NCI-H2171 treated with DMSO at 0.1 percent for 48 hours (cell line): ENCODE measurements around the gene SLC16A1.

Source experiments
- DNase-seq: peaks from one replicate; lab custom pipeline; 2025; lab: John Stamatoyannopoulos, UW

Gene SLC16A1

GRCh38 chr1:112882271-112882744, 73.7 kb downstream of the SLC16A1 start:
- DNase-seq, result no peak

DNA sequence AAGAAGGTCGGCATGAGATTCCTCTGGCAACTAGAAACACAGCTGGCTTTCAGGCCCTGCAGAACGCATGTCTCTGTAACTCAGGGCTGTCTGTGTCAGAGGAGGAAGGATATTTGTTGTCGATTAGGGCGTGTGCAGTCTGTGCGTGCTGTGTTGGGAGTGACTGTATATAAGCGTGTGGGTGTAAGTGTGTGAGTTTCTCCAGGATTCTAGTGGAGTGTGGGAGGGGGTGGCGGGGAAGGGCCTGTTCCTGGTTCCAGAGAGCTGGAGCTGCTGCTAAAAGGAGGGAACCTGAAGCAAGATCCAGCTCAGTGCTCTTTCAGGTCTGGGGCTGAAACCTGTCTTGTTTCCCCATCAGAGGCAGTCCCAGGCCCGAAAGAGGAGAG, 74.3 kb downstream of the SLC16A1 start:
- DNase-seq, result no peak

GRCh38 chr1:112879834-112880233, 76.2 kb downstream of the SLC16A1 start:
- DNase-seq, result no peak

DNA sequence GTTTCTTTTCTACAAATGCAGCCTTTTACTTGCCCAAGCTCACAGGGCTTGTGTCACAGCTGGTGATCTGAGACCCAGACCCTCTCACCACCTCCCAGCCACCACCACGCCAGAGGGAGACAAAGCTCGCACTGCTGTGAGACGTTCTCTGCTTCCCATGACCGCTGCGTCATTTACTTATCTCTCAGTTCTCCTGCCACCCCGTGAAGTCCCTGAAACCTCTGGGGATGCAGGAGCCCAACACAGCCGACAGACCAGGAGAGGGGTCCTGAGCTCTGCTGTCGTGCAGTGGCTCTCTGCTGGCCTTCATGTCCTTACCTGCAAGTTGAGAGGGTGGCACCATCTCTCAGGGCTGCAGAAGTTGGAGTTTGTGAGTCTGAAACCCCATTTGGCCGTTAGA, 77.7 kb downstream of the SLC16A1 start:
- DNase-seq, result no peak

- peak; percentile 33 for DNase-seq
These were observed 78.2 kb downstream of the SLC16A1 start for GRCh38 chr1:112877750-112878149.

- no peak for DNase-seq
These were observed 79.7 kb downstream of the SLC16A1 start for GRCh38 chr1:112876315-112876714.

GRCh38 chr1:112872551-112872962, 83.4 kb downstream of the SLC16A1 start:
- DNase-seq, result no peak

- no peak for DNase-seq
These were observed 84.9 kb downstream of the SLC16A1 start for GRCh38 chr1:112870887-112871646.

- DNase-seq, result no peak
These were observed 86.1 kb downstream of the SLC16A1 start for GRCh38 chr1:112869895-112870294.

GRCh38 chr1:112868191-112868590, 87.8 kb downstream of the SLC16A1 start:
- no peak for DNase-seq

DNA sequence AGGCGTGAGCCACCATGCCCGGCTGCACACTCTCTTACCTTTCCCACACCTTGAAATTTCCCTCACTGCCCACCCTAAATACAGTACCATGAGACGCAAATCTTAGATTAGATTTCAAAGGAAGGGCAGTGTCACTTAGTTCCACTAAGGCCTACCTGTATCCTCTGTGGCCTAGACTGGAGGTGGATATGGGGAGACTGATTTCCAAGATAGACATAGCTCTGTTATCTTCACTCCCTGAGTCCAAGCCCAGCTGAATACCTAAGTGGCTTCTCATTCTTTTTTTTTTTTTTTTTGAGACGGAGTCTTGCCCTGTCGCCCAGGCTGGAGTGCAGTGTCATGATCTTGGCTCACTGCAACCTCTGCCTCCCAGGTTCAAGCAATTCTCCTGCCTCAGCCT, 89.0 kb downstream of the SLC16A1 start:
- no peak for DNase-seq

DNA sequence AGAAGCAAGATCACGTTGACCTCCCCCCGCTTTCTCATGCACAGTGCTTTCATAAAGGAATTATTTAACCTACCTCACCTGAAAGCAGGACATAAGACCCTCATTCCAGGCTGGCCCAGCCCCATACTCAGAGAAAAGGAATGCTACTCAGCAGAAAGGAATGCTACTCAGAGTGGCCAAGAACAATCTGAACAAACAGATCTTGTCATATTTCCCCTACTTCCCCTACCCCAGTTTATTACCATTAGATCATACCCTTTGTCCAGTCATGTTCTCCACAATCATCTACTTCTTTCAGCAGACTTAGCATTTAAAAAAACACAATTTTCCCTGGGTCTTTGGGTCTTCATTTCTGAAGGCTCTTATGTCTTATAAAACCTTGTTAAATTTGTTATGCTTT, 89.8 kb downstream of the SLC16A1 start:
- DNase-seq, result no peak

DNA sequence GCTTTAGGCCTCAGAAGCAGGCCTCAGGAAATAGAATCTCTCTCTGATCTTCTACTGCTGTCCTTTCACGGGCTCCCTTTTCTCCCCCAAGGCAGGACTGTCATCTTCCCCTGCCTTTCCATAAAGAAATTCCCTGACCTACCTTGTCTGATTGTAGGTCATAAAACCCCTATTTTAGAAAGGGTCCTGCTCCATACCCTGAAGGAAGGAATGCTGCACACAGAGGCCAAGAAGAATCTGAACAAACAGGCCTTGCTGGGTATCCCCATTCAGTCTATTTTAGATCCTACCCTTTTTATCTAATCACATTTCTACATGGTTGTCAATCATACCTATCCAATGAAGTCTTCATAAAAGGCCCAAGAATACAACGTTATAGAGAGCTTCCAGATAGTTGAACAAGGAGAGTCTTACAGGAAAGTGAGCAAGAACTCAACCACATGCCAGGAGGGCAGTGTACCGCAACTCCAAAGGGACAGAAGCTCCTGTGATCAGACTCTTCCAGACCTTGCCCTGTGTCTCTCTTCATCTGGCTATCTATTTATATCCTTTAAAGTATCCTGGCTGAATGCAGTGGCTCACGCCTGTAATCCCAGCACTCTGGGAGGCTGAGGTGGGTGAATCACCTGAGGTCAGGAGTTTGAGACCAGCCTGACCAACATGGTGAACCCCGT, 93.1 kb downstream of the SLC16A1 start:
- no peak for DNase-seq
